HG03442 (cell line): ENCODE results near the gene ZHX3.

Experiments used
- ATAC-seq: cut with Tn5 transposase; IDR thresholded peaks from one replicate; pipeline ENCODE4 v1.9.1; 2021; ENCODE audit warnings: mild to moderate bottlenecking, moderate library complexity; ENCODE audit not compliant: unreplicated experiment

ZHX3 gene

GRCh38 chr20:41165001-41165882, 152.3 kb downstream of the ZHX3 start:
- ATAC-seq, result no peak

- no peak for ATAC-seq
Observed at GRCh38 chr20:41163821-41164220, 153.7 kb downstream of the ZHX3 start.

- ATAC-seq, result no peak
Observed at GRCh38 chr20:41162396-41162795, 155.1 kb downstream of the ZHX3 start.

GRCh38 chr20:41161886-41162285, 155.6 kb downstream of the ZHX3 start:
- ATAC-seq, result no peak

GRCh38 chr20:41160686-41161085, 156.8 kb downstream of the ZHX3 start:
- ATAC-seq, result no peak

DNA sequence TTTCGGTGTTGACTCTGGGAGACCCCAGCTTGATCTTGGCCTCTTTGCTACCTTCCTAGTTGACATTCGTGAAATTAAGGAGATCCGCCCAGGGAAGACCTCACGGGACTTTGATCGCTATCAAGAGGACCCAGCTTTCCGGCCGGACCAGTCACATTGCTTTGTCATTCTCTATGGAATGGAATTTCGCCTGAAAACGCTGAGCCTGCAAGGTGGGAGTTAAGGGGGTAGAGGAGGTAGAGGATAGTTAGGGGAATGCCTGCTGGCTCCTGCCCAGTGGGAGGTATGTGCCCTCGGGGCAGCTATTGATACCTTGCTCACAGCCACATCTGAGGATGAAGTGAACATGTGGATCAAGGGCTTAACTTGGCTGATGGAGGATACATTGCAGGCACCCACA, 158.0 kb downstream of the ZHX3 start:
- ATAC-seq, result no peak

DNA sequence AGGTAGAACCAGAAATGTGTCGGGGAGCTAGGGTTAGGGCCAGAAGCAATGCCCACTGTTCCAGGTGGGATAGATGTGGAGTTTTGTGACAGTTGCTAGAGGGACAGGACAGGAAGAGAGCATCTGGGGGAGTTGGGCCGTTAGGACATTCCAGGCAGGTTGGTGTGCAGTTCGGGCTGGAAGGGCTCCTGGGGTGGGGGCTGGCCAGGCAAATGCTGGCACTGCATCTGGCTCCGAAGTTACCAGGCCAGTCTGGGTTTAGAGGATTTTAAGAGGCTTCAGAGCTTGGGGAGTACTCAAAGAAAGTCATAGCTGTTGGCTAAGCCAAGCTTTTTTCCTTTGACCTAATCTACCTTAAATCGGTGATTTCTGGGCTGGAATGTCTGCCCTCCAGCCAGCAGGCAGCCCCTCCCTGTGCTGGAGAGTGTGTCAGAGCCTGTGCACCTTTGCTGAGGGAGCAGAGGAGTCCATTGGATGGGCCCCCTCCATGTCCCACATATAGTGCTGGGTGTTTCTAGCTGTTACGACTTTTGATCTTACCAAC, 159.4 kb downstream of the ZHX3 start:
- ATAC-seq, result no peak

- ATAC-seq, result no peak
Observed at GRCh38 chr20:41155261-41155660, 162.3 kb downstream of the ZHX3 start.

GRCh38 chr20:41154436-41155176, 162.9 kb downstream of the ZHX3 start:
- no peak for ATAC-seq

DNA sequence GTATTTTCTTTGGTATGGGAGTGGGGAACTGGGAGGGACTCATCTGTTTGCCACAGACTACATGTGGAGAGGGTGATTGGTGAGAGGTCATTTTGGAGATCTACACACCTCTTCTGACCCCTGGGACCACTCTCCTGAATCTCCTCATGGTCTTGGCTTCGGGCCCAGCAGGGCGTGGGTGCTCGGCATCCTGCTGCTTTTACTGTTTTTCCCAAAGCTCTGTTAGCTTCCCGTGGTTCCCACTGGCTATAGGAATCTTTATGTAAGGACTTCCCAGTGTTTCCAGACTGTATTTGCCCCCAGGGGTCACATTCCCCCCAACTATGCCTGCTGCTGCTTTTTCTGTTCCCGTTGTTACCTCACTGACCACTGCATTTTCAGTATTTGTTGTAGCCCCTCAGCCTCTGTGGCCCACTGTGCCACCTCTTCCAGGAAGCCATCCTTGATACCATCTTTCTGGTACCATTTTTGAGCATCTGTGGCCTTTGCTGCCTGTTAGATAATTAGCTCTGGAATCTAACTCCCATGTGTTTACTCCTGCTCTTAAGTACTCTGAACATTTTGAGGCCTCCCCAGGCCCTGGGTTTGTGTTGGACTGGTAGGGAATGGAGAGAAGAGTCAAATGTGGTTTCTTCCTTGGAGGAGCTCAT, 165.3 kb downstream of the ZHX3 start:
- no peak for ATAC-seq

GRCh38 chr20:41151134-41151869, 166.2 kb downstream of the ZHX3 start:
- no peak for ATAC-seq

GRCh38 chr20:41150664-41151063, 166.9 kb downstream of the ZHX3 start:
- ATAC-seq, result no peak

GRCh38 chr20:41148942-41149341, 168.6 kb downstream of the ZHX3 start:
- no peak for ATAC-seq

GRCh38 chr20:41147767-41148191, 169.8 kb downstream of the ZHX3 start:
- ATAC-seq, result no peak

DNA sequence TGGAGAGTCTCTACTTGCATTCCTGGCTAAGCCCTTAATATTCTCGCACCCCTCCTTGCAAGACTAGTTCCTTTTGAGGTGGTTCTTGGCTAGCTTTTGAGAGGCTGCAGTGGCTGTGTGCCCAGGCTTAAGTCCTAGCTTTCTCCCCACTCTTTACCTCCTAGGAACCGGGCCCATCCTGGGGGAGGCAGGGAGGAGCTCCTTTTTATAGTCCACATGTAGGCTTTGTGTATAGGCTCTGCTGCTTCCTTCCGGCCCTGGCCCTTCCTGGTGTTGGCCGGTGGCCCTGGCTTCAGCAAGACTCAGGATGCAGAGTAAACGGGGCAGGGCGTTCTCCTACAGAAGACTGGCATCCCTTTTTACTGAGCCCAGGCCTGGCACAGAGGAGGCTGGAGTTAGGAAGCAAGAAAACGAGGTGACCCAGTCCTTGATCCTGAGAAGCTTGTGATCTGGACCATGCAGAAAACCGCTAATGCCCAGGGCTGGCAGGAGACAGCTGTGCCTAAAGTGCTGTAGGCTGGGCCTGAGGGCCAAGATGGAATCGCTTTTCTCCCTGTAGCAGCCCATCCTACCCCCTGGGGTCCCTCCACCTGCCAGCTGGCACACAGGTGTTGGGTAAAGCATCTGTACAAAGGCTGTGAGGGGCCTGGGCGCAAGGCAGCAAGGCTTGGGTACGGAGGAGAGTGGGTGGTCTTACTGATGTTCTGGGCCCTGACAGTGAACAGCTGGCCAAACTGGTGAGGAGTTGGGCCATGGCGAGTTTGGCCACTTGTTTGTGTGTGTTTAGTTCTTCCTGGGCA, 171.5 kb downstream of the ZHX3 start:
- ATAC-seq, result no peak

DNA sequence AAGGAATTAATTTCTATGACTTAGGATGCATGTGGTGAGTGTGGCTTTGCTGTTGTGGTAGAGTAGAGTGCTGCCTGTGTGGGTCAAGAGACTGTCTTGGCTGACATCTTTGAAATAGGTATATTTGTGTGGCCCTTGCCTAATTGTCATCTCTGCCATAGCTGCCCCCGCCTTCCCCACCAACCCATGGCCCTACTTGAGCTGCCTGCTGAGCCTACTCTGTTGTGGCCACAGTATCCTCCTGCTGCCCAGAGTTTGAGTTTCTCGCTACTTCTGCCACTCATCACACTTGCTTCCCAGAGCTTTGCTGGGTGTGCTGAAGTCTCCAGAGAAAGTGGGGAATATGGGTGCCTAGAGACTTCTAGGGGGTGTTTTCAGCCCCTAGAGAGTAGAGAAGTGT, 172.2 kb downstream of the ZHX3 start:
- ATAC-seq, result no peak

DNA sequence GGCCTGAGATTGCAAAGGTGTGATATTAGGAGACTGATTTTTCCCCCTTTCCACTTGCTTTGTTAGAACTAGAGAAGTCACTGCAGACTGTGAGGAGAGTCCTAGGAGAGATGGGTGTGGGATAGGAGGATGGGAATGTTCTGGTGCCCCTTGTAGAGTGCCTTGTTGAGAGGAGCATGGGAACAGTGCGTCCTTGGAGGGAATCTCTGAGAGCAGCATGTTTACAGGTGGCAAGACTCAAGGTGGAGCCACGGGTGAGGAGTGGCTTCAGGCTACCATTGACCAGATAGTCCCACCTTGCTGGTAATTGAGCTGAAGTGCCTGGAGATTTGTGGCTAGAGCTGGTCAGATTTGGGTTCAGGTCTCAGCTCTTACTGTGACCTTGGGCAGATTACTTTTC, 174.2 kb downstream of the ZHX3 start:
- no peak for ATAC-seq

- no peak for ATAC-seq
Observed at GRCh38 chr20:41142919-41143318, 174.6 kb downstream of the ZHX3 start.

GRCh38 chr20:41142245-41142644, 175.3 kb downstream of the ZHX3 start:
- no peak for ATAC-seq
